ENCODE results near the gene GRIK4. TPM values are rescaled to one million over a fixed set of nuclear protein-coding genes. Genes with fewer than 3 reads are reported as not detected.

The GRIK4 gene
- total RNA-seq, 1 experiment from 2014 or later, result not detected

- TF ChIP-seq CTCF (IDR thresholded peaks at IDR 0.05; ENCODE audit: unreplicated experiment), result no peak
- Mint-ChIP-seq H3K36me3 (ENCODE audit: insufficient read depth, unreplicated experiment) (no peaks in the 10 kb centered on the region), H3K27me3 (ENCODE audit: insufficient read depth, unreplicated experiment) (peaks cover 52% of the 10 kb centered on the region), H3K9me3 (ENCODE audit: unreplicated experiment) (no peaks in the 10 kb centered on the region), H3K4me1 (ENCODE audit: insufficient read depth, unreplicated experiment) (peaks cover 6% of the 10 kb centered on the region), H3K27ac (ENCODE audit: low read depth, unreplicated experiment) (no peak overlapping the region), H3K4me3 (ENCODE audit: unreplicated experiment) (peak overlapping the region; percentile 29)
- intact Hi-C loops (cut with micrococcal nuclease), result loop anchor here (1.0 kb wide), 6 partner anchors 173 to 682 kb away; no protein-coding TSS in a partner anchor
- no peak for DNase-seq (ENCODE audit: unreplicated experiment)
- POLR2A ChIA-PET, result interaction anchor here (0.6 kb wide), 1 partner anchor 924 kb away, joined by 3 read pairs; no protein-coding TSS in a partner anchor
- no TSS peak for BruUV-seq (replicated peaks)
- CTCF ChIA-PET, result interaction anchor here (0.5 to 4.7 kb wide), 9 partner anchors 10 to 682 kb away, joined by 3 to 36 read pairs (median 10); no protein-coding TSS in a partner anchor
These were observed 531 bp downstream of the GRIK4 start for GRCh38 chr11:120511820-120512738.

- Mint-ChIP-seq H3K4me1 (ENCODE audit: insufficient read depth, unreplicated experiment) (peaks cover 6% of the 10 kb centered on the region), H3K27me3 (ENCODE audit: insufficient read depth, unreplicated experiment) (peaks cover 44% of the 10 kb centered on the region), H3K27ac (ENCODE audit: low read depth, unreplicated experiment) (no peak overlapping the region), H3K4me3 (ENCODE audit: unreplicated experiment) (no peak overlapping the region), H3K9me3 (ENCODE audit: unreplicated experiment) (no peaks in the 10 kb centered on the region), H3K36me3 (ENCODE audit: insufficient read depth, unreplicated experiment) (no peaks in the 10 kb centered on the region)
- POLR2A ChIA-PET, result no interaction called here
- TF ChIP-seq CTCF (IDR thresholded peaks at IDR 0.05; ENCODE audit: unreplicated experiment), result no peak
- CTCF ChIA-PET, result interaction anchor here (0.6 to 1.1 kb wide), 4 partner anchors 17 to 420 kb away, joined by 3 to 4 read pairs (median 3); no protein-coding TSS in a partner anchor
- DNase-seq (ENCODE audit: unreplicated experiment), result no peak
- intact Hi-C loops (cut with micrococcal nuclease), result no loop called here
- no TSS peak for BruUV-seq (replicated peaks)
These were observed 1.3 kb downstream of the GRIK4 start for GRCh38 chr11:120512739-120513435.

GRCh38 chr11:120513436-120514315 is 2.1 kb downstream of the GRIK4 start:
- Mint-ChIP-seq H3K27me3 (ENCODE audit: insufficient read depth, unreplicated experiment) (peaks cover 37% of the 10 kb centered on the region), H3K27ac (ENCODE audit: low read depth, unreplicated experiment) (no peak overlapping the region), H3K9me3 (ENCODE audit: unreplicated experiment) (no peaks in the 10 kb centered on the region), H3K4me1 (ENCODE audit: insufficient read depth, unreplicated experiment) (peaks cover 6% of the 10 kb centered on the region), H3K36me3 (ENCODE audit: insufficient read depth, unreplicated experiment) (no peaks in the 10 kb centered on the region), H3K4me3 (ENCODE audit: unreplicated experiment) (no peak overlapping the region)
- CTCF ChIA-PET, result interaction anchor here (0.6 to 1.1 kb wide), 6 partner anchors 16 to 419 kb away, joined by 3 to 4 read pairs (median 3); no protein-coding TSS in a partner anchor
- POLR2A ChIA-PET, result no interaction called here
- TF ChIP-seq CTCF (IDR thresholded peaks at IDR 0.05; ENCODE audit: unreplicated experiment), result no peak
- BruUV-seq (replicated peaks), result no TSS peak
- intact Hi-C loops (cut with micrococcal nuclease), result no loop called here
- DNase-seq (ENCODE audit: unreplicated experiment), result no peak

All from MCF 10A (cell line).